Body of pancreas (tissue), 4 donors: Measurements from ENCODE around the gene EIF5A. TPM values are rescaled to one million over a fixed set of nuclear protein-coding genes. Genes with fewer than 3 reads are reported as not detected.
A peak's percentile ranks its signal among the peaks of the same experiment; 100 is the strongest.

Experiments
- ATAC-seq: fragments of 150-250 bp; one replicate; pipeline ENCODE4 v1.9.1; 2016
- DNase-seq, 4 donors: peaks; one replicate each; pipeline ENCODE4 v3.0.0-alpha.2; 2019
- H3K27ac ChIP-seq, 4 donors: fragments of 200-600 bp; sonication (generic); 1 replicate in 3 of 4; 2 replicates in 1 of 4; pipeline versions ENCODE4 v1.5.1 to v1.6.1; 2016 to 2019; ENCODE audit warnings: mild to moderate bottlenecking in 1 of 4, mixed read lengths in 1 of 4, moderate library complexity in 1 of 4
- H3K27me3 ChIP-seq, 2 donors: fragments of 200-600 bp; sonication (generic); one replicate each; pipeline ENCODE4 v1.6.0; 2016; ENCODE audit warnings: mild to moderate bottlenecking in 1 of 2
- H3K36me3 ChIP-seq, 2 donors: fragments of 200-600 bp; sonication (generic); replicated peaks in 1 of 2; 2 replicates each; pipeline ENCODE4 v1.5.1; 2016; ENCODE audit warnings: low read depth in 2 of 2; ENCODE audit not compliant: insufficient read depth in 1 of 2
- H3K4me1 ChIP-seq: fragments of 200-600 bp; sonication (generic); one replicate; pipeline ENCODE4 v1.6.0; 2016
- H3K4me3 ChIP-seq, 2 donors: fragments of 200-600 bp; sonication (generic); 1 replicate in 1 of 2; 2 replicates in 1 of 2; pipeline ENCODE4 v1.5.1; 2016 to 2019
- H3K9me3 ChIP-seq, 3 donors: fragments of 200-600 bp; sonication (generic); 1 replicate in 2 of 3; 2 replicates in 1 of 3; pipeline ENCODE4 v1.5.1; 2016
- CTCF ChIP-seq, 7 experiments: fragments of 450-650 bp in 4 of 7; fragments of 200-600 bp in 3 of 7; sonication (generic) in 3 of 7; IDR thresholded peaks; one replicate each; pipeline ENCODE4 v1.5.1; 2016 to 2019; ENCODE audit warnings: antibody characterized with exemption in 7 of 7
- POLR2A ChIP-seq, 3 donors: fragments of 450-650 bp; IDR thresholded peaks; one replicate each; pipeline ENCODE4 v1.6.1; 2016; ENCODE audit warnings: antibody characterized with exemption in 3 of 3, mild to moderate bottlenecking in 2 of 3
- WGBS, 2 donors: methylation state at CpG; one replicate each; pipeline ENCODE4 v1.1.5; 2017; 5-methylcytosine and 5-hydroxymethylcytosine counted together
- intact Hi-C: fragments of 100-400 bp; cut with DNase I; formaldehyde crosslinking; loops from one replicate; pipeline ENCODE4 v1.15.1; 2023
- total RNA-seq, 2 donors: library from RNA; depleted of rRNA; stranded (reverse); fragments of >200 nt; gene quantifications; one replicate each; pipeline ENCODE4 v1.1.0, GENCODE V29; 2016

The EIF5A gene
- 100 to 1,000 TPM in 1 of 2 donors, 10 to 100 TPM in 1; 97.0 to 134 TPM for total RNA-seq

- Histone ChIP-seq H3K27me3 (no peaks in the 10 kb centered on the region), H3K27ac (peak within 1 kb of the TSS; percentile 98 to 100 (median 98)), H3K4me1 (peaks cover 31% of the 10 kb centered on the region), H3K9me3 (no peaks in the 10 kb centered on the region), H3K36me3 (peaks cover 5 to 21% of the 10 kb centered on the region in 2 donors), H3K4me3 (peak within 1 kb of the TSS; percentile 70 to 82)
- peak; percentile 89 to 93 (median 92) for TF ChIP-seq POLR2A (IDR thresholded peaks at IDR 0.05)
- no peak for TF ChIP-seq CTCF (IDR thresholded peaks at IDR 0.05)
- peak; percentile 89 for ATAC-seq
- WGBS, 2 donors, result 0 to 1% methylated on average over 53 to 63 of the region's 64 CpGs
- intact Hi-C loops, result no loop called here
- peak; percentile 100 for DNase-seq
Measured at GRCh38 chr17:7306911-7307685, at the start of gene EIF5A. EIF5A (plus strand) TSS chr17:7307628; CDS start chr17:7309636, 2,008 bp downstream.

GRCh38 chr17:7258731-7259554 lies 48.5 kb upstream of the EIF5A start:
- H3K4me3 ChIP-seq, result no peak overlapping the region
- no peaks in the 10 kb centered on the region for H3K27me3 ChIP-seq

DNA sequence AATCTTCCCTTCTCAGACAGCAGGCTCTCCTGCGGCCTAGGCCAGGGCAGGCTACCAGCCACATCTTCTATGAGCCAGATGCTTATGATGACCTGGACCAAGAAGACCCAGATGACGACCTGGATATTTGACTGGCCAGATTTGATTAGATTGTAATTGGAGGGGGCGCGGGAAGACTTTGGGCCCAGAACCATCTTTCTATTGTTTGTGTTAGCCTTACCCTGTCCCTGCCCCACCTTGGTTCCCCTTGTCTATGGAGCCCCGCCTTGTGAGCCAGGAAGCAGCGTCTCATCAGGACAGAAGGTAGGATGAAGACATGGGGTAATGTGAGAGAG lies 47.9 kb upstream of the EIF5A start:
- Histone ChIP-seq H3K36me3 (peaks cover 0 to 6% of the 10 kb centered on the region in 2 donors), H3K27me3 (no peaks in the 10 kb centered on the region), H3K4me3 (no peak overlapping the region), H3K27ac (peak overlapping the region; percentile 17 to 100 (median 97)), H3K9me3 (no peaks in the 10 kb centered on the region), H3K4me1 (peaks cover 39% of the 10 kb centered on the region)
- intact Hi-C loops, result no loop called here
- ATAC-seq (no peak), DNase-seq (no peak)
- TF ChIP-seq CTCF (IDR thresholded peaks at IDR 0.05) (no peak), POLR2A (IDR thresholded peaks at IDR 0.05) (peak in 2 of 3 donors; percentile 9 to 42)
- 76 to 85% methylated on average over 6 of the region's 6 CpGs for WGBS, 2 donors

More at GRCh38 chr17:7258731-7259554, 48.5 kb upstream of the EIF5A start:
- Histone ChIP-seq H3K36me3 (peaks cover 0 to 8% of the 10 kb centered on the region in 2 donors), H3K27ac (peak overlapping the region; percentile 17 to 100 (median 97)), H3K4me1 (peaks cover 39% of the 10 kb centered on the region), H3K9me3 (no peaks in the 10 kb centered on the region)
- 39 to 61% methylated on average over 7 of the region's 7 CpGs for WGBS, 2 donors
- intact Hi-C loops, result no loop called here
- peak; percentile 61 to 78 (median 66) for DNase-seq
- TF ChIP-seq POLR2A (IDR thresholded peaks at IDR 0.05) (peak in 1 of 3 donors; percentile 65), CTCF (IDR thresholded peaks at IDR 0.05) (no peak)
- ATAC-seq, result no peak

GRCh38 chr17:7260151-7260550 lies 47.3 kb upstream of the EIF5A start:
- TF ChIP-seq POLR2A (IDR thresholded peaks at IDR 0.05) (no peak), CTCF (IDR thresholded peaks at IDR 0.05) (no peak)
- Histone ChIP-seq H3K4me1 (peaks cover 39% of the 10 kb centered on the region), H3K27me3 (no peaks in the 10 kb centered on the region), H3K27ac (peak overlapping the region; percentile 89 to 100 (median 97)), H3K4me3 (peak overlapping the region in 1 of 2 donors; percentile 39), H3K9me3 (no peaks in the 10 kb centered on the region), H3K36me3 (peaks cover 0 to 4% of the 10 kb centered on the region in 2 donors)
- DNase-seq (no peak), ATAC-seq (no peak)
- WGBS, 2 donors, result 33 to 64% methylated on average over 3 to 4 of the region's 4 CpGs
- intact Hi-C loops, result no loop called here
